Stimulated activated CD8-positive, alpha-beta memory T cell treated with anti-CD3 and anti-CD28 coated beads, Interleukin-4, amount 100 ng/mL, for 1 hour (primary cell): Measurements from ENCODE around the gene DMAC1.

Experiments used
- DNase-seq, 2 donors: peaks; one replicate each; pipeline ENCODE4 v3.0.0-alpha.2; 2020; ENCODE audit warnings: low read depth in 2 of 2, low spot score in 1 of 2

Gene DMAC1

GRCh38 chr9:7799234-7799943 lies at the start of gene DMAC1:
Gene DMAC1 (minus strand): TSS chr9:7799778. CDS start chr9:7799734, 44 bp downstream.
- DNase-seq: peak; percentile 23 to 49

DNA sequence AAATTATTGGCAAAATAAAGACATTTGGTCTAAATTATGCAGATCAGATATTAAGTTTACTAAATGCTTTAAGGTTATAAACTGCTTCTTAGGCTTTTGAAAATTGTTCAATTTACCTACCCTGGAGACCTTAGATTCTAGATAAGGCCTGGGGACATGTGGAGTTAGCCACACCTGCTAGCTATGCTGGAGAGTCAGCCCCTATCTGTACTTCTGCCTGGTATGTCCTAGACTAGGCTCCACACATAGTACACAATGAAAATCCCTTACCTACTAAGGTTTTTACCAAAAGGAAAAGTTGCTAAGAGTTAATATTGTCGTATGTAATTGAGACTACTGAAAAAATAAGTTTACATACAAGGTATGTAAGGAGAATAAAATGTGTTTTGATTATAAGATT lies 49.8 kb upstream of the DMAC1 start:
- no peak for DNase-seq

DNA sequence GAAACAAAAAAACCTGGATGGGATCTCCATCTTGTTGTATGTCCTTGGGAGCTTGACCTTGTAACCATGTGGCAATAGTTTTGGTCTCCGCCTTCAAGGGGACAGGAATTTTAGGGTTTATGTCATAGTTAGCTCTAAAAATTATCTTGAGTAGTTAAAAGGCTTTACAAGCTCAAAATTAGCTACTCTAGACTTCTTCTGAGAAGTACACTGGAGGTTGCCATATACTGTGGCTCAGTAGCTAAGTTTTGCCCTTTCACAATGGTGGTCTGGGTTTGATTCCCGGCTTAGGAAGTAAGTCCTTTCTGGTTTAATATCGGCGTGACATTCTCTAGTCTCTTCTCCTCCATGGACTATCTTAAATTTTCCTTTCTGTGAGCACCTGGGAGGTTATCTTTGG lies 48.9 kb upstream of the DMAC1 start:
- no peak for DNase-seq

DNA sequence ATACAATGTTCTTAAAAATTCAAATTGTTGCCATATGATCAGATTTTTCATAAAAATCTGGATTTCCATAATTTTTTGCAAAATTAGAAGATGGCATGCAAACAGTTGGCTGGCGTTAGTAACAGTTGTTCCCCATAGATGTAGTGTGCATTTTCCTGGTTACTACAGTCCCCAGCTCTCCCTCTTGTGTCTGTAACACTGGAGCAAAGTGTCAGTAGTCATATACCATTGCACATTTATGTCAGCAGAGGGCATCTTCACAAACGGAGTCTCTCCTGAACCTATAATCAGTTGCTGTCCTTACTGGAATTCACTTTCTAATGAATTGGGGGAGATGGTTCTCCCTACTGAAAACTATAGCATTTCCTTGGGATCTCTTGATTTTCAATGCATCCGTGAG lies 44.7 kb upstream of the DMAC1 start:
- DNase-seq: no peak

DNA sequence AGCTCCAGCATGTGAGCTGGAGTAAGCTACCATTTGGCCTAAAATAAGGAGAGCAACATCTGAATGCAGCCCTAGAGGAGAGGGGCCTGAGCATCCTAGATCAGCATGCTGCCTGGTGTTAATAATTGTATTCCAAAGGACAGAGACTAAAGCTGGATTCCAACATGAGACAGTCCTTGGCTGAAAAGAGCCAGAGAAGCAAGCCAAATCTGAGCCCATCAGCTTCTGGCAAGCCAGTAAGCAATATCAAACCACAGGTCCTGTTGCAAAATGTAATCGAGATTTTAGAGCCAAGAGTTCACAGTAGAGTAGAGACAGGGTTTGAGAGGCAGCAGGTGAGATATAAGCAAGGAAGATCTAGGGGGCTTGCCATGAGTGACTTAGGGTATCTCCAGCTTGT lies 42.3 kb upstream of the DMAC1 start:
- DNase-seq: no peak

GRCh38 chr9:7834531-7834930 lies 35.0 kb upstream of the DMAC1 start:
- no peak for DNase-seq

- DNase-seq: no peak
Measured at GRCh38 chr9:7828334-7828733, 28.8 kb upstream of the DMAC1 start.

GRCh38 chr9:7827792-7828191 lies 28.2 kb upstream of the DMAC1 start:
- DNase-seq: no peak

DNA sequence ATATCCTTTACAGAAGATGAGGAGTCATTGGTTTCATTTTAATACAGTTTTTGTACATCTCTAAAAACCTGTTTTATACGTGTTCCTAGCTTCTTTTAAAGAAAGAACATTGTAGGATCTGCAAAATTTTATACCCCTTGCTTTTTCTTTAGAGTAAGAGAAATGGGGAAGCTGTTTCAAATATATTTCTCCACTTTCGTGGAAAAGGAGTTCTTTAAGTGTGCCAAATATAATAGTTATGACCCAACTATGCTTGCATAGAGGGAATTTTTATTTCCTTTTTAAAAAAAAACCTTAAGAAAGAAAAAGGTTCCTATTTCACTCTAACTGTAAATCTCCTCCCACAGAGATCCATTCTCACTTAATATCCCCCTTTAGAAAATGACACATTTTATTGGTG lies 27.5 kb upstream of the DMAC1 start:
- DNase-seq: no peak

DNA sequence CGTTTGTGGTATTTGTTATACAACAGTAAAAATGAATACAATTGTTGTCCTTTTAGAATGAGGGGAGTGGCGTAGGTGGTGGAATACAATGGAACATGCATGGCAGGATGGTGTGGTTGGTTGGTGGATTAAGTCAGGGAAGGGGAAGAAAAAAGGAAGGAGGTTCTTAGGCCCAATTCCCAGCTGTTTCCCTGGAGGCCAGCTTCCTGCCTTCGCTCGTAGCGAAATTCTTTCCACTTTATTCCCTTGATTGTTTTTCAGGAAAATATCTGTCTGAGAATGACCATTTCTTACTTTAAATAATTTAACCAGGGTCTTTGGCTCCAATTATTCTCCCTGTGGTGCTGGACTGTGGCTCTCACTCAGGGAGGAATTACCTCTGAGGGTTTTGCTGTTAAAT lies 24.1 kb upstream of the DMAC1 start:
- DNase-seq: no peak

DNA sequence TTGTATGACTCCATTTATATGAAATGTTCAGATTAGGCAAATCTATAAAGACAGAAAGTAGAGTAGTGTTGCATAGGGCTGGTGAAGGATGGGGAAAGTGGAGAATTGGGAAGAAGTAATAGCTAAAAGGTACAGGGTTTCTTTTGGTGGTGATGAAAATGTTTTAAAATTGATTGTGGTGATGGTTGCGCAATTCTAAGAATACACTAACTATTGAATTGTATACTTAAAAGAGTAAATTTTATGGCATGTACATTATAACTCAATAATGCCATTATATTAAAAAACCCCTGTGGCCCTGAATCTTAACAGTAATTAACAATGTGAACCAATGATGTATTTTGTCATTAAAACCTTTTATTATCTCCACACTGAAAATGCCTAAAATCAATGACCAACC lies 20.4 kb upstream of the DMAC1 start:
- no peak for DNase-seq

DNA sequence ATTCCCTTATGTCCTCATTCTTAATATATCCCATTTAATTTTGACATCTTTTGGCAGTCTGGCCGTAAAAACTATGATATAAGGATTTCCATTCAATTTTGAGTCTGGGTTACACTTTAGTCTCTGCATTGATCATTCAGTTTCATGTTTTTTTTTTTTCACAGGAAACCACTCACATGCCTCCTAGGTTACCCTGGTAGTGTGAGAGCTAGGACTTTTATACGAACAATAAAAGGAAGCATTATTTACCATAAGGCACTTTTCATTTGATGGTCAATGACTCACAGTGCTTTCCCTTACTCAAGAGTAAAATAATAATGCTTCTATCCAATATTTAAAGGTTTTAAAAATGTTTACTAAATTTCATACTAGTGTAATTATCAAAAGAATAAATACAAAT lies 16.4 kb upstream of the DMAC1 start:
- DNase-seq: no peak

DNA sequence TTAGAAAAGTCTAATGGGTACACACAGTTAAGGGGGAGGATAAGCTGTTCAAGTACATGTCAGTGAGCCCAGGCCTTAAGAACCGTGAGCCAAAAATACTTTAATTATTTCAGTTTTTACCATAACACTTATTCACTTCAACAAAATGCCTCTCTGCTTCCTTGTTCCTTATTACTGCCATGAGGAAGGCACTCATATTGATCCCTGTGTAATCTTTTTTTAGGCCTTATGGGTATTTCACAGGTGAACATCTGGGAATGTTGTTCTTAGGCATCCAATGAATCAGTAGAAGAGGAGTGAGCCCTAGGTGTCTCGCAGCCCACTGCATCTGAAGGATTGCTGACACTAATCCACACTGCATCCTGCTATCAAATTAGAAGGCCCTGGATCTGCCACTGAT lies 13.5 kb upstream of the DMAC1 start:
- DNase-seq: no peak

DNA sequence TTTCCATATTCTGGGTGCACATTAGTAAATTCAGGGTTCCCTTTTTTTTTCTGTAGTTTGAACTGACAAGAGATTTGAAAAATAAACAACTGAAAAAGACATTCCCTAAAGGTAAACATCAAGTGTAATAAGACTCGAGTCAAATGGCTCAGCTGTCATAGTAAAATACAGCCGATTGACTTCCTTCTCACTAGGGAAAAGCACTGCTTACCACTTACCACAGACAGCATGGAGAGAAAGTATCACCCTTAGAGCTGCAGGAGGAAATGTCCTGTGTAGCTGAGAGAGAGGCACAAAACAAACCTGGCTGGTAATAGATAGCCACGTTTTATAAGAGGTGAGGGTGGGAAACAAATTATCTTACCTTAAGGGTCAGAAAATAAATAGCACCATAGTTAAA lies 12.1 kb upstream of the DMAC1 start:
- DNase-seq: no peak

GRCh38 chr9:7802666-7803065 lies 3.1 kb upstream of the DMAC1 start:
- no peak for DNase-seq

DNA sequence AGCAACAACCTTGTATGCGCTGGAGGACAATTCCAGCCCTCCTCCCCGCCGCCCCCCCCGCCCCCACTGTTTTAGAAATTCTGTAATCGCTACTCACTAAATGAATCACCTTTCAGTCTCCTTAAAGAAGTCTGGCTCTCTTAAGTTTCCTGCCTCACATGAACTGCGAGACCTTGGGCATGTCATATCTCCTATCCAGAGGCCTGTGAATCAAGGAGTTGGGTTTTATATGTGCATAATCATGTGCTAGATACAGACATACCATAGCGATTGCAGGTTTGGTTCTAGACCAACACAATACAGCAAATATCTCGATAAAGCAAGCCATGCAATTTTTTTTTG lies 337 bp upstream of the DMAC1 start:
- DNase-seq: no peak

GRCh38 chr9:7794196-7794595 lies 5.4 kb downstream of the DMAC1 start:
- DNase-seq: no peak

GRCh38 chr9:7791394-7791793 lies 8.2 kb downstream of the DMAC1 start:
- DNase-seq: no peak

DNA sequence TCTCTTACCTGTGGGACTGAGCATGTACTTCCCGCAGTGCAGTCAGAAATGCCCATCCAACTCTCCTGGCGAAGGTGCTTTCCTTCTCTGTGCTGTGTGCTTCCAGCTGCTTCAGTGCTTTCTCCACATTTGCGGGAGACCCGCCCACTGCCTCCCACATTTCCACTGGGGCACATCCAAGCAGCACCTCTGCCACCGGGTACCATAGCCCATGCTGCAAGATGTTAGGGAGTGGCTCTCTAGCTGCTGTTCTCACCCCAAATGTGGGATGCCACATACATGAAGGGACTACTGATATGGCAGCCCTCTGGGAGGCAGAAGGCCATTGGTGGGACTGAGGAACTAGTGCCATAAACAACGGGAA lies 8.8 kb downstream of the DMAC1 start:
- DNase-seq: no peak

- no peak for DNase-seq
Measured at GRCh38 chr9:7790022-7790818, 9.4 kb downstream of the DMAC1 start.

- DNase-seq: no peak
Measured at GRCh38 chr9:7788772-7789171, 10.8 kb downstream of the DMAC1 start.

- no peak for DNase-seq
Measured at GRCh38 chr9:7785813-7786212, 13.8 kb downstream of the DMAC1 start.

- DNase-seq: no peak
Measured at GRCh38 chr9:7784472-7784871, 15.1 kb downstream of the DMAC1 start.
